Measurements from ENCODE around the gene YPEL3. TPM values are rescaled to one million over a fixed set of nuclear protein-coding genes. Genes with fewer than 3 reads are reported as not detected.

YPEL3 gene
- total RNA-seq, 2 donors from 2014 or later, result 42.0 to 57.2 TPM

DNA sequence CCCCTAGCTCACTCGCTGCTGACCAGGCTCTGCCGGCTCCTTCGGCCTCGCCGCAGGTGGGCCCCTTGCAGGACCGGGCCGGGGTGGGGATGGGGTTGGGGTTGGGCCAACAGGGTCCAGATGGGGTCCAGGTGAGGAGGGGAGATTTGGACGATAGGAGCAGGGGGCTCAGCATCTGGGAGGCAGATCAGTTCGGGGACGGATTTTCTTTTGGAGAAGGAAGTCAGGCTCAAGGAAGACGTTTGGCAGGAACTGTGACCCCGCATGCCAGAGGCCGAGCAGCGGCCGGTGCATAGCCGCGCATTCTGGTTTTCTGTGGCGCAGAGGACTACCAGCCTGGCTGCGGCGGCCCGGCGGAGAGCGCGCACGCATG lies 31.3 kb downstream of the YPEL3 start:
- peak overlapping the region; percentile 95 for H3K27ac ChIP-seq (ENCODE audit: low read depth, low read length)
- H3K27me3 ChIP-seq (ENCODE audit: control insufficient read depth, insufficient read depth, low read length, poor library complexity, severe bottlenecking), result no peaks in the 10 kb centered on the region
- peak overlapping the region; percentile 87 for H3K9ac ChIP-seq (ENCODE audit: extremely low read depth, low read length, poor library complexity, severe bottlenecking)
- Mint-ChIP-seq H3K27ac (peak overlapping the region; percentile 98), H3K4me3 (peak overlapping the region; percentile 87), H3K36me3 (ENCODE audit: low read depth) (peaks cover 36% of the 10 kb centered on the region), H3K27me3 (ENCODE audit: insufficient read depth) (no peaks in the 10 kb centered on the region), H3K9me3 (no peaks in the 10 kb centered on the region), H3K4me1 (peaks cover 23% of the 10 kb centered on the region)
- peak overlapping the region; percentile 82 for H3K4me3 ChIP-seq (ENCODE audit: low read length)
- WGBS, 2 experiments (ENCODE audit: insufficient coverage in 1 of 2, insufficient read length in 1 of 2), result 0% methylated on average over 9 to 25 of the region's 25 CpGs
- TF ChIP-seq, protein P1, sequence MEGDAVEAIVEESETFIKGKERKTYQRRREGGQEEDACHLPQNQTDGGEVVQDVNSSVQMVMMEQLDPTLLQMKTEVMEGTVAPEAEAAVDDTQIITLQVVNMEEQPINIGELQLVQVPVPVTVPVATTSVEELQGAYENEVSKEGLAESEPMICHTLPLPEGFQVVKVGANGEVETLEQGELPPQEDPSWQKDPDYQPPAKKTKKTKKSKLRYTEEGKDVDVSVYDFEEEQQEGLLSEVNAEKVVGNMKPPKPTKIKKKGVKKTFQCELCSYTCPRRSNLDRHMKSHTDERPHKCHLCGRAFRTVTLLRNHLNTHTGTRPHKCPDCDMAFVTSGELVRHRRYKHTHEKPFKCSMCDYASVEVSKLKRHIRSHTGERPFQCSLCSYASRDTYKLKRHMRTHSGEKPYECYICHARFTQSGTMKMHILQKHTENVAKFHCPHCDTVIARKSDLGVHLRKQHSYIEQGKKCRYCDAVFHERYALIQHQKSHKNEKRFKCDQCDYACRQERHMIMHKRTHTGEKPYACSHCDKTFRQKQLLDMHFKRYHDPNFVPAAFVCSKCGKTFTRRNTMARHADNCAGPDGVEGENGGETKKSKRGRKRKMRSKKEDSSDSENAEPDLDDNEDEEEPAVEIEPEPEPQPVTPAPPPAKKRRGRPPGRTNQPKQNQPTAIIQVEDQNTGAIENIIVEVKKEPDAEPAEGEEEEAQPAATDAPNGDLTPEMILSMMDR (conservative IDR thresholded peaks at IDR 0.05), result no peak
- H3K4me1 ChIP-seq (ENCODE audit: control insufficient read depth, insufficient read depth, low read length), result peaks cover 8% of the 10 kb centered on the region
- no peak for DNase-seq
- no peaks in the 10 kb centered on the region for H3K9me3 ChIP-seq (ENCODE audit: control insufficient read depth, low read length)
- H3K36me3 ChIP-seq (ENCODE audit: control insufficient read depth, insufficient read depth, low read length), result peaks cover 30% of the 10 kb centered on the region

DNA sequence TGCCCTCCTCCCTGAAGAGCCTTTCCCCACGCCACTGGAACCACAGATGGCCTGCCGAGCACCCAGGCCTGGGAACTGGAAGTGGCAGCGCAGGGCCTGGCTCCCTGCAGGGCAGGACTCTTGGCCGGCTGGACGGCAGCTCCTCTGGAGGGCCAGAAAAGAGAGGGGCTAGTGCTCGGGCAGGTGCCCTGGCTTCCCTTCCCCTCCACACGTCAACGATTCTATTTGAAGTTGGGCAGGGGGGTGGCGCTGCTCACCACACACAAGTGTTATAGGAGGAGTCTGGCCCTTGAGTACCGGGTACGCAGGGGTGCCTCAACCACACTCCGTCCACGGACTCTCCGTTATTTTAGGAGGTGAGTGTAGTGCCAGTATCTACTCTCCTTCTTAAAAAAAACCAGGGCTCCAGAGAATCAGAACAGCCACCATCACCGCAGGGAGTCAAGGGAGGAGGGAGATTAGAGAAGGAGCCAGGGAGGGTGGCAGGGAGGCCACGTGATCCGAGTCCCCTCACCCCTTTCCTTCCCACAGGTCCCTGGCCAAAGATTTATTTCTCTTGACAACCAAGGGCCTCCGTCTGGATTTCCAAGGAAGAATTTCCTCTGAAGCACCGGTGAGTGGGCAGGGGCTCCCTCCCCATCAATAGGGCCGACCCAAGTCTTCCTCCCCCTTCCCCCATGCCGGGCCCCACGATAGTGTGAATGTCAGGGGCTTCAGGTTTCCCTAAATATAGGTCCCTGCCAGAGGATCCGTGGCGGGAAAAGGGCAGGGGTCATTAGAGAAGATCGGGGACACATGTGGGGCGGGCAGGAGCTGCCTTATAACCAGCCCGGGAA lies 31.9 kb downstream of the YPEL3 start:
- H3K36me3 Mint-ChIP-seq (ENCODE audit: low read depth), result peaks cover 32% of the 10 kb centered on the region
- H3K9me3 Mint-ChIP-seq, result no peaks in the 10 kb centered on the region
- H3K27me3 ChIP-seq (ENCODE audit: control insufficient read depth, insufficient read depth, low read length, poor library complexity, severe bottlenecking), result no peaks in the 10 kb centered on the region
- peak overlapping the region; percentile 82 for H3K4me3 ChIP-seq (ENCODE audit: low read length)
- H3K4me1 Mint-ChIP-seq, result peaks cover 23% of the 10 kb centered on the region
- peak overlapping the region; percentile 79 for H3K27ac Mint-ChIP-seq
- H3K4me3 Mint-ChIP-seq, result peak overlapping the region; percentile 87
- TF ChIP-seq, protein P1 (conservative IDR thresholded peaks at IDR 0.05), result peak; percentile 42
- WGBS, 2 experiments (ENCODE audit: insufficient coverage in 1 of 2, insufficient read length in 1 of 2), result 0 to 5% methylated on average over 5 to 26 of the region's 27 CpGs
- no peaks in the 10 kb centered on the region for H3K27me3 Mint-ChIP-seq (ENCODE audit: insufficient read depth)
- peaks cover 8% of the 10 kb centered on the region for H3K4me1 ChIP-seq (ENCODE audit: control insufficient read depth, insufficient read depth, low read length)
- peak overlapping the region; percentile 87 for H3K9ac ChIP-seq (ENCODE audit: extremely low read depth, low read length, poor library complexity, severe bottlenecking)
- peaks cover 24% of the 10 kb centered on the region for H3K36me3 ChIP-seq (ENCODE audit: control insufficient read depth, insufficient read depth, low read length)
- peak; percentile 86 for DNase-seq
- H3K27ac ChIP-seq (ENCODE audit: low read depth, low read length), result peak overlapping the region; percentile 95
- H3K9me3 ChIP-seq (ENCODE audit: control insufficient read depth, low read length), result no peaks in the 10 kb centered on the region

GRCh38 chr16:30063278-30063892 lies 32.6 kb downstream of the YPEL3 start:
- H3K4me3 ChIP-seq (ENCODE audit: low read length), result peak overlapping the region; percentile 82
- WGBS, 2 experiments (ENCODE audit: insufficient coverage in 1 of 2, insufficient read length in 1 of 2), result 64 to 65% methylated on average over 7 to 12 of the region's 12 CpGs
- peak overlapping the region; percentile 87 for H3K4me3 Mint-ChIP-seq

More at GRCh38 chr16:30063278-30063892, 32.6 kb downstream of the YPEL3 start:
- Histone ChIP-seq H3K27ac (ENCODE audit: low read depth, low read length) (peak overlapping the region; percentile 95), H3K9me3 (ENCODE audit: control insufficient read depth, low read length) (no peaks in the 10 kb centered on the region), H3K4me1 (ENCODE audit: control insufficient read depth, insufficient read depth, low read length) (peaks cover 8% of the 10 kb centered on the region), H3K36me3 (ENCODE audit: control insufficient read depth, insufficient read depth, low read length) (peaks cover 16% of the 10 kb centered on the region), H3K27me3 (ENCODE audit: control insufficient read depth, insufficient read depth, low read length, poor library complexity, severe bottlenecking) (no peaks in the 10 kb centered on the region), H3K9ac (ENCODE audit: extremely low read depth, low read length, poor library complexity, severe bottlenecking) (no peak overlapping the region)
- Mint-ChIP-seq H3K4me1 (peaks cover 23% of the 10 kb centered on the region), H3K27me3 (ENCODE audit: insufficient read depth) (no peaks in the 10 kb centered on the region), H3K36me3 (ENCODE audit: low read depth) (peaks cover 25% of the 10 kb centered on the region), H3K27ac (no peak overlapping the region), H3K9me3 (no peaks in the 10 kb centered on the region)
- TF ChIP-seq, protein P1 (conservative IDR thresholded peaks at IDR 0.05), result no peak
- no peak for DNase-seq
